HCT116 (cell line): Measurements from ENCODE around the gene SRRM1. TPM values are rescaled to one million over a fixed set of nuclear protein-coding genes. Genes with fewer than 3 reads are reported as not detected.

Experiments used
- ATAC-seq: fragments of 200-7000 bp; cut with Tn5 transposase; 2 replicates; pipeline ENCODE4 v1.9.1; 2020; ENCODE audit warnings: mild to moderate bottlenecking, moderate library complexity
- BruUV-seq: library from RNA; stranded (reverse); fragments of 400-500 nt; replicated peaks from 2 replicates; lab custom pipeline; 2021; lab: Mats Ljungman, UMichigan
- CTCF ChIA-PET: fragments of 300-600 bp; sonication (Branson Sonifier 250); formaldehyde crosslinking; loops from one replicate; lab custom pipeline; 2021; ENCODE audit warnings: antibody characterized with exemption; lab: Charles Lee
- POLR2A ChIA-PET: fragments of 300-600, 350-600 bp; sonication (Branson Sonifier 250); formaldehyde crosslinking; loops from one replicate; lab custom pipeline; 2021; ENCODE audit warnings: antibody characterized with exemption; lab: Charles Lee
- RAD21 ChIA-PET, 2 experiments: fragments of 300-600 bp; sonication (Branson Sonifier 250); formaldehyde crosslinking; loops; one replicate each; lab custom pipeline; 2023; ENCODE audit warnings: low total read pairs in 2 of 2; ENCODE audit not compliant: uncharacterized antibody in 2 of 2, unreplicated experiment in 2 of 2, low non-redundant PET in 1 of 2; lab: Charles Lee
- DNase-seq: peaks from one replicate; pipeline ENCODE4 v3.0.0-alpha.2; 2010; ENCODE audit warnings: low read depth, low spot score
- H2AFZ ChIP-seq: fragments of 200-600 bp; shearing (Covaris generic), sonication (generic); 2 replicates; pipeline ENCODE4 v1.6.1; 2017; ENCODE audit warnings: low read depth, mixed run types, mixed read lengths, antibody characterized with exemption, low read length; ENCODE audit not compliant: poor library complexity, severe bottlenecking
- H3K27ac ChIP-seq: 2 replicates; pipeline ENCODE4 v1.5.1; 2012; ENCODE audit warnings: low read depth, low read length
- H3K27me3 ChIP-seq: fragments of 200-600 bp; sonication (generic); 2 replicates; pipeline ENCODE4 v1.6.1; 2016; ENCODE audit warnings: mixed run types, low read length, mixed read lengths; ENCODE audit not compliant: insufficient read depth
- H3K36me3 ChIP-seq, 2 experiments: fragments of 200-500 bp in 1 of 2; fragments of 200-600 bp in 1 of 2; sonication (Bioruptor generic) in 1 of 2; sonication (generic) in 1 of 2; 2 replicates each; pipeline versions ENCODE4 v1.5.1 to v1.6.1; 2014 to 2016; ENCODE audit warnings: low read length in 2 of 2, inconsistent platforms in 1 of 2, mixed read lengths in 1 of 2, mixed run types in 1 of 2; ENCODE audit not compliant: insufficient read depth in 2 of 2, control insufficient read depth in 1 of 2
- H3K4me1 ChIP-seq, 2 experiments: fragments of 200-600 bp in 1 of 2; sonication (generic) in 1 of 2; 2 replicates each; pipeline versions ENCODE4 v1.5.1 to v1.6.1; 2012 to 2017; ENCODE audit warnings: low read length in 2 of 2, inconsistent platforms in 1 of 2, mild to moderate bottlenecking in 1 of 2, mixed read lengths in 1 of 2, mixed run types in 1 of 2, moderate library complexity in 1 of 2; ENCODE audit not compliant: insufficient read depth in 2 of 2, control insufficient read depth in 1 of 2
- H3K4me2 ChIP-seq: fragments of 200-600 bp; sonication (generic); 2 replicates; pipeline ENCODE4 v1.6.1; 2017; ENCODE audit warnings: mixed run types, low read length, mixed read lengths
- H3K4me3 ChIP-seq, 2 experiments: fragments of 200-600 bp in 1 of 2; sonication (generic) in 1 of 2; replicated peaks in 1 of 2; 2 replicates each; pipeline ENCODE4 v1.5.1; 2011 to 2016; ENCODE audit warnings: low read length in 2 of 2, control low read depth in 1 of 2, low read depth in 1 of 2, mild to moderate bottlenecking in 1 of 2, mixed read lengths in 1 of 2, mixed run types in 1 of 2
- H3K79me2 ChIP-seq: fragments of 200-600 bp; sonication (generic); 2 replicates; pipeline ENCODE4 v1.6.1; 2017; ENCODE audit warnings: mild to moderate bottlenecking, mixed run types, low read length, moderate library complexity, mixed read lengths; ENCODE audit not compliant: insufficient read depth
- H3K9ac ChIP-seq: fragments of 200-600 bp; sonication (generic); 2 replicates; pipeline ENCODE4 v1.6.1; 2016; ENCODE audit warnings: low read length, mixed read lengths
- H3K9me2 ChIP-seq: fragments of 200-600 bp; sonication (generic), shearing (Covaris generic); 2 replicates; pipeline ENCODE4 v1.6.1; 2017; ENCODE audit warnings: mixed run types, mild to moderate bottlenecking, moderate library complexity; ENCODE audit not compliant: insufficient read depth
- H3K9me3 ChIP-seq, 2 experiments: fragments of 200-500 bp in 1 of 2; fragments of 200-600 bp in 1 of 2; sonication (Bioruptor generic) in 1 of 2; sonication (generic) in 1 of 2; 2 replicates each; pipeline ENCODE4 v1.6.1; 2014 to 2017; ENCODE audit warnings: low read length in 2 of 2, mixed read lengths in 2 of 2, inconsistent platforms in 1 of 2, low read depth in 1 of 2, mild to moderate bottlenecking in 1 of 2, mixed run types in 1 of 2, moderate library complexity in 1 of 2; ENCODE audit not compliant: control insufficient read depth in 1 of 2, insufficient read depth in 1 of 2
- H4K20me1 ChIP-seq: fragments of 200-600 bp; sonication (generic), shearing (Covaris generic); 2 replicates; pipeline ENCODE4 v1.6.1; 2017; ENCODE audit warnings: mixed run types, mild to moderate bottlenecking, moderate library complexity; ENCODE audit not compliant: insufficient read depth
- CBX3 ChIP-seq: IDR thresholded peaks from 2 replicates; pipeline ENCODE4 v1.6.1; 2012; ENCODE audit warnings: low read depth
- CEBPB ChIP-seq: IDR thresholded peaks from 2 replicates; pipeline ENCODE4 v1.6.1; 2012; ENCODE audit warnings: low read depth
- CTCF ChIP-seq, 3 experiments: fragments of 200-600 bp in 1 of 3; sonication (generic) in 1 of 3; IDR thresholded peaks in 2 of 3; conservative IDR thresholded peaks in 1 of 3; 2 replicates each; pipeline ENCODE4 v1.5.1; 2012 to 2017; ENCODE audit warnings: low read depth in 2 of 3, low read length in 2 of 3, antibody characterized with exemption in 1 of 3, borderline replicate concordance in 1 of 3, control low read depth in 1 of 3, mild to moderate bottlenecking in 1 of 3, mixed read lengths in 1 of 3, mixed run types in 1 of 3, moderate library complexity in 1 of 3; ENCODE audit not compliant: insufficient read depth in 1 of 3
- EGR1 ChIP-seq: IDR thresholded peaks from 2 replicates; pipeline ENCODE4 v1.6.1; 2012; ENCODE audit warnings: low read depth
- ELF1 ChIP-seq: IDR thresholded peaks from 2 replicates; pipeline ENCODE4 v1.6.1; 2012; ENCODE audit warnings: low read depth, borderline replicate concordance
- EZH2 ChIP-seq: fragments of 200-600 bp; sonication (generic); IDR thresholded peaks from 2 replicates; pipeline ENCODE4 v1.6.1; 2017; ENCODE audit warnings: antibody characterized with exemption, mixed run types
- EZH2phosphoT487 ChIP-seq: fragments of 200-600 bp; IDR thresholded peaks from 2 replicates; pipeline ENCODE4 v1.6.1; 2018; ENCODE audit warnings: antibody characterized with exemption, borderline replicate concordance
- FOSL1 ChIP-seq: IDR thresholded peaks from 2 replicates; pipeline ENCODE4 v1.6.1; 2012; ENCODE audit warnings: low read depth
- JUND ChIP-seq: IDR thresholded peaks from 2 replicates; pipeline ENCODE4 v1.6.1; 2012
- MAX ChIP-seq: IDR thresholded peaks from 2 replicates; pipeline ENCODE4 v1.6.1; 2012
- POLR2A ChIP-seq: IDR thresholded peaks from 2 replicates; pipeline ENCODE4 v1.7.0; 2011; ENCODE audit warnings: borderline replicate concordance; ENCODE audit not compliant: insufficient read depth, insufficient read length; ENCODE audit errors: extremely low read depth
- POLR2AphosphoS5 ChIP-seq: IDR thresholded peaks from 2 replicates; pipeline ENCODE4 v1.6.1; 2011; ENCODE audit warnings: mild to moderate bottlenecking, low read depth, low read length, moderate library complexity
- RAD21 ChIP-seq: IDR thresholded peaks from 2 replicates; pipeline ENCODE4 v1.6.1; 2012; ENCODE audit warnings: low read depth, mild to moderate bottlenecking
- SIN3A ChIP-seq: IDR thresholded peaks from 2 replicates; pipeline ENCODE4 v1.6.1; 2012; ENCODE audit warnings: low read depth
- SP1 ChIP-seq: IDR thresholded peaks from 2 replicates; pipeline ENCODE4 v1.6.1; 2012; ENCODE audit warnings: low read depth
- ZFX ChIP-seq: fragments of 450-650 bp; IDR thresholded peaks from 2 replicates; pipeline ENCODE4 v1.6.1; 2017
- ZNF274 ChIP-seq: fragments of 200-500 bp; sonication (Bioruptor generic); IDR thresholded peaks from 2 replicates; pipeline ENCODE4 v1.6.1; 2014; ENCODE audit warnings: mild to moderate bottlenecking, low read depth, low read length, inconsistent platforms
- intact Hi-C: fragments of 100-400 bp; cut with micrococcal nuclease; formaldehyde crosslinking; loops from 2 replicates; pipeline ENCODE4 v1.10.0; 2022
- total RNA-seq: library from RNA; stranded (reverse); gene quantifications from one replicate; pipeline ENCODE4 v1.2.1, GENCODE V29; 2021; ENCODE audit not compliant: unreplicated experiment
- TF ChIP-seq, protein P1 (sequence below): IDR thresholded peaks from 2 replicates; pipeline ENCODE4 v1.6.1; 2012; ENCODE audit warnings: low read depth

The SRRM1 gene
- total RNA-seq, 1 experiment from 2014 or later, result 184 TPM

DNA sequence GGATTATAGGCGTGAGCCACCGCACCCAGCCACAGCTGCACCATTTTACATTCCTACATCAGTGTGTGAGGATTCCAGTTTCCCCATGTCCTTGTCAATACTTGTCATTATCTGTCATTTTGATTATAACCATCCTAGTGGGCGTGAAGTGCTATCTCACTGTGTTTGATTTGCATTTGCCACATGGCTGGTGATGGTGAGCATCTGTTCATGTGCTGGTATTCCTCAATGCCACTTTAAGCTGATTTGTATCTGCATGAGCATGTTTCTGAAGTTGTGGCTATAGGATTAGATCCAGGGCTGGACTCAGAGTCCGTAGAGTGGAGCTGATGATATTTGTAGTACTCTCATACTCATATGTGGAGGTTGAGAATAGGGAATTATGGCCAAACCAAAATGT lies 36.6 kb downstream of the SRRM1 start:
- CTCF ChIA-PET, result no interaction called here
- no peak for DNase-seq
- BruUV-seq, result no TSS peak

More for the DNA sequence above, 36.6 kb downstream of the SRRM1 start:
- ChIA-PET POLR2A (no interaction called here), RAD21 (no interaction called here)
- peaks cover 2 to 13% of the 10 kb centered on the region in 2 experiments; a peak in 1 of 4 replicates for H3K36me3 ChIP-seq
- intact Hi-C loops, result no loop called here
- no peak overlapping the region for H3K27ac ChIP-seq
- H2AFZ ChIP-seq, result no peak overlapping the region
- H3K9me3 ChIP-seq, result no peaks in the 10 kb centered on the region
- H3K4me2 ChIP-seq, result no peak overlapping the region
- peaks cover 26 to 73% of the 10 kb centered on the region in 2 experiments for H3K4me1 ChIP-seq
- ATAC-seq, result no peak
- no peak overlapping the region for H3K9ac ChIP-seq
- no peaks in the 10 kb centered on the region for H3K79me2 ChIP-seq
- no peaks in the 10 kb centered on the region for H4K20me1 ChIP-seq
- TF ChIP-seq RAD21, result no peak
- TF ChIP-seq EZH2, result no peak
- no peak for TF ChIP-seq CTCF (IDR thresholded peaks at IDR 0.05 in 2 of 3, conservative IDR thresholded peaks at IDR 0.05 in 1 of 3; ENCODE audit: borderline replicate concordance in 1 of 3, insufficient read depth in 1 of 3, low read depth in 2 of 3, low read length in 2 of 3)
- TF ChIP-seq ZFX, result no peak
- no peak for TF ChIP-seq POLR2AphosphoS5
- TF ChIP-seq CEBPB, result no peak
- TF ChIP-seq EGR1, result no peak
- TF ChIP-seq SP1, result no peak
- no peak for TF ChIP-seq CBX3
- no peak for TF ChIP-seq MAX
- no peak for TF ChIP-seq EZH2phosphoT487
- TF ChIP-seq, protein P1, sequence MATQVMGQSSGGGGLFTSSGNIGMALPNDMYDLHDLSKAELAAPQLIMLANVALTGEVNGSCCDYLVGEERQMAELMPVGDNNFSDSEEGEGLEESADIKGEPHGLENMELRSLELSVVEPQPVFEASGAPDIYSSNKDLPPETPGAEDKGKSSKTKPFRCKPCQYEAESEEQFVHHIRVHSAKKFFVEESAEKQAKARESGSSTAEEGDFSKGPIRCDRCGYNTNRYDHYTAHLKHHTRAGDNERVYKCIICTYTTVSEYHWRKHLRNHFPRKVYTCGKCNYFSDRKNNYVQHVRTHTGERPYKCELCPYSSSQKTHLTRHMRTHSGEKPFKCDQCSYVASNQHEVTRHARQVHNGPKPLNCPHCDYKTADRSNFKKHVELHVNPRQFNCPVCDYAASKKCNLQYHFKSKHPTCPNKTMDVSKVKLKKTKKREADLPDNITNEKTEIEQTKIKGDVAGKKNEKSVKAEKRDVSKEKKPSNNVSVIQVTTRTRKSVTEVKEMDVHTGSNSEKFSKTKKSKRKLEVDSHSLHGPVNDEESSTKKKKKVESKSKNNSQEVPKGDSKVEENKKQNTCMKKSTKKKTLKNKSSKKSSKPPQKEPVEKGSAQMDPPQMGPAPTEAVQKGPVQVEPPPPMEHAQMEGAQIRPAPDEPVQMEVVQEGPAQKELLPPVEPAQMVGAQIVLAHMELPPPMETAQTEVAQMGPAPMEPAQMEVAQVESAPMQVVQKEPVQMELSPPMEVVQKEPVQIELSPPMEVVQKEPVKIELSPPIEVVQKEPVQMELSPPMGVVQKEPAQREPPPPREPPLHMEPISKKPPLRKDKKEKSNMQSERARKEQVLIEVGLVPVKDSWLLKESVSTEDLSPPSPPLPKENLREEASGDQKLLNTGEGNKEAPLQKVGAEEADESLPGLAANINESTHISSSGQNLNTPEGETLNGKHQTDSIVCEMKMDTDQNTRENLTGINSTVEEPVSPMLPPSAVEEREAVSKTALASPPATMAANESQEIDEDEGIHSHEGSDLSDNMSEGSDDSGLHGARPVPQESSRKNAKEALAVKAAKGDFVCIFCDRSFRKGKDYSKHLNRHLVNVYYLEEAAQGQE, result no peak
- no peak for TF ChIP-seq ELF1
- TF ChIP-seq SIN3A, result no peak
- no peak for TF ChIP-seq JUND
- no peak for TF ChIP-seq ZNF274
- TF ChIP-seq FOSL1, result no peak
- no peak for TF ChIP-seq POLR2A
- H3K27me3 ChIP-seq, result no peaks in the 10 kb centered on the region
- H3K9me2 ChIP-seq, result no peaks in the 10 kb centered on the region
- H3K4me3 ChIP-seq, result no peak overlapping the region
